OCI-LY3 (cell line): ENCODE results near the gene PTPRA.

Experiments
- CTCF ChIP-seq: fragments of 200-600, 300-600 bp; sonication (generic); IDR thresholded peaks from 2 replicates; pipeline ENCODE4 v1.5.1; 2014; ENCODE audit warnings: antibody characterized with exemption, low read length, low read depth
- EZH2phosphoT487 ChIP-seq: fragments of 200-600 bp; shearing (Covaris generic); IDR thresholded peaks from 2 replicates; pipeline ENCODE4 v1.6.1; 2018; ENCODE audit warnings: antibody characterized with exemption, mixed run types, low read depth

GRCh38 chr20:3047486-3048419, 174.5 kb downstream of the PTPRA start:
- no peak for TF ChIP-seq CTCF
- no peak for TF ChIP-seq EZH2phosphoT487
